NCI-H2227 treated with DMSO at 0.1 percent for 48 hours (cell line): ENCODE results near the gene SMYD5.
"Not testable (repeated sequence)": the region's sequence is repeated elsewhere in the genome, so short reads cannot be mapped to it uniquely, and the experiment has no call there.

Experiments
- DNase-seq: peaks from one replicate; lab custom pipeline; 2025; lab: John Stamatoyannopoulos, UW

The SMYD5 gene

DNA sequence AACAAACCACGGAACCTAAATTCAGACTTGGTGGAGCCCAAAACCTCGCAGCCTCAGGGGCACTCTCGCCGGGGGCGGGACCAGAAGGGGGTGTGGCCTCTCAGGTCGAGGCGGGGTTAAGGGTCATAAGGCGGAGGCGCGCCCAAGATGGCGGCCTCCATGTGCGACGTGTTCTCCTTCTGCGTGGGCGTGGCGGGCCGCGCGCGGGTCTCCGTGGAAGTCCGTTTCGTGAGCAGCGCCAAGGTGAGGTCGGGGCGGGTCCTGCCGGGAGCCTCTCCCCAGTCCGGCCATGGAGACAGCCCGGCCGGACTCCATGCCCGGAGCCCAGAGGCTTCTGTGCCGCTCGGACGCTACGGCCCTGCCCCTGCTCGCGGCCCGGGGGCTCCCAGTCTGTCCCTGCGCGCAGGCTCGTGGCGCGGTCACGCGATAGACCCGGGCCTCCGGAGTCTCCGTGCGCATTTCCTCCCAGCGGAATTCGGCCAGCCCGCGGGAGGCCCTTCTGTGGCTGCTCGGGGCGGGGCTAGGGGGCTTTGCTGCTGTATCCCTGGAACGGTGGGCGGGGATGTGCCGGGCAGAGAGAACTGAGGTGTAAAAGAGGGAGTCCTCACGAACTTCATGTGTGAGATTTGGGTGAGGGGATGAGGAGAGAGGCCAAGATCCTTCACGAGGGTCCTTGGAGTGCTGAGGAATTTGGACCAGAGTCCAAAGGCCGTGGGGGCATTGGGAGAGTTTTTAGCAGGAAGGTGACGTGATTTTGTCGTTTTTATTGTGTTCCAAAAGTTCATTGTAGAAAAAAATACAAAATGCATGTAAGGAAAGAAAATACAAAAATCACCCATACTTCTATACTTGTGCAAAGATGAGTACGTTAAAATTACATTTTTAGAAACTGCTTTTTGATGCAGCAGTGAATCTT is at the start of gene SMYD5:
SMYD5 (plus strand) TSS at position 126 of the 916 bp plus-strand sequence; CDS start at position 148, 22 bp downstream.
- peak; percentile 80 for DNase-seq

DNA sequence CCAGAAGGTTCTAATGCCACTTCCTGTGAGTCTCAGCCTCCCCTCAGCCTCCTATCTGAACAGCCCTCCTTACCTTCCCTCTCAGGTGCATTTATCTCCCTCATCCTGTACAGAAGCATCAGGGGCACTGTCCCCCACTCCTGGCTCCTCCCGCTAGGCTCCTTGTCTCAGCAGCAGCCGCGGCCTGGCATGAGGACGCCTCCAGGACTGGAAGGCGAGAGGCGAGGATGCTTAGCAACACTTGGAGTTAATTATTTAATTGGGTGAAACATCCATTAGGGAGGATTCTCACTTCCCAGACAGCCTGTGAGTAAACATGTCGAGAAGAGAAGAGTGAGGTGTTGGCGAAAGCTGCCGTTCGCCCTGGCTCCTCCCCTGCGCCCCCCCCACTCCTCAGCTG is 48.1 kb upstream of the SMYD5 start:
- not testable (repeated sequence) for DNase-seq

DNA sequence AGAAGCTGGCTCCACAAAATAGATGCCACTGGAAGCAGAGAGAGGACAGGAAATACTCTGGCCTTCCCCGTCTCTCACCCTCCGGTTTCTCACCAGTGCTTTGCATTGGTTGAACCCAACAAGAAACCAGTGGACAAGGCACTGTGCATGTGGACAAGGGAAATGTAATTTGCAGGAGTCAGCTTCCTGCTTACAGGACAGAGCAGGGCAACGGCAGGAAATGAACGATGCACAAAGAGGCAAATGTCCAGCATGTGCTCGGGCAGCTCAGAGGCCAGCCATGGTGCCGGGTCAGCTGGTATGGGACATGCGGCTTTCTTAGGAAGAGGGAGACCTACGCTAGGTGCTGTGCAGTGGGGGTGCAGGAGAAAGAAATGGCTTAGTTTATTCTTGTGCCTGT is 47.2 kb upstream of the SMYD5 start:
- DNase-seq: not testable (repeated sequence)

DNA sequence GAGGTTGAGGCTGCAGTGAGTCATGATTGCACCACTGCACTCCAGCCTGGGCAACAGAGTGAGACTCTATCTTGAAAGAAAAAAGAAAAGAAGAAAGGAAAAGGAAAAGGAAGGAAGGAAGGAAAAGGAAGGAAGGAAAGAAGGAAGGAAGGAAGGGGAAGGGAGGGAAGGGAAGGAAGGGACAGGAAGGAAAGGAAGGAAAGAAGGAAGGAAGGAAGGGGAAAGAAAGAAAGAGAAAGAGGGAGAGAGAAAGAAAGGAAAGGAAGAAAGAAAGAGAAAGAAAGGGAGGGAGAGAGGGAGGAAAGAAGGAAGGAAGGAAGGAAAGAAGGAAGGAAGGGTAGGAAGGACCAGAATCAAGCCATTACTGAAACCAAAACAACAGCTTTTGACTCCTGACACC is 45.7 kb upstream of the SMYD5 start:
- DNase-seq: not testable (repeated sequence)

DNA sequence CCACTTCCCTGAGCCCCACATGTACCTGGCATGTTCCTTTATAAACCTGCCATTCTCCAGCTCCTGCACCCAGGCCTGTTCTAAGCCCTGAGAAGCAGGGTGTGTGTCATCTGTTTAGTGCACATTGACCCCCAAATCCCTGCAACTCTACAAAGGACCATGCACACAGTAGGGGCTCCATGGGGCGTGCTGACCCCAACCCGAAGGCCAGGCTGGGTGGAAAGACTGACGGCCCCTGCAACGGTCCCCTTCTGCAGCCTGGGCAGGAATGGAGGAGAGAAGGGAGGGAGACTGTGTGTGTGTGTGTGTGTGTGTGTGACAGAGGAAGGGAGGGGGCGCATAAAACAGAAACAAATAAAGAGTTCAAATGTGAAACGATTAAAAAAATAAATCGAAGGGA is 43.7 kb upstream of the SMYD5 start:
- not testable (repeated sequence) for DNase-seq

DNA sequence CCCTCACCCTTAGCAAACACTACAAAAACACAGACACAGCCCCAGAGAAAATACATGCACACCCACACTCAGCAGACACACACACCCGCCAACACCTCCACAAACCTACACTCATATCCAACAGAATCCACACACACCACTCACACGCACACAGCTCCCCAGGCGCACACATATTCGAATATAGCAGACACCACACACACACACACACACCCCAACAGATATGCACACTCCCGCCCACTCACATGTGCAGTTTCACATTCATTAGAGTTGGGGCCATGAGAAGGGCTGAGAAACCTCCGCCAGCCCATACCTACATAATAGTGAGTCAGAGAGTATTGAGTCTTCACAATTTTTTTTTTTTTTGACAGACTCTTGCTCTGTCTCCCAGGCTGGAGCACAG is 41.1 kb upstream of the SMYD5 start:
- no peak for DNase-seq

DNA sequence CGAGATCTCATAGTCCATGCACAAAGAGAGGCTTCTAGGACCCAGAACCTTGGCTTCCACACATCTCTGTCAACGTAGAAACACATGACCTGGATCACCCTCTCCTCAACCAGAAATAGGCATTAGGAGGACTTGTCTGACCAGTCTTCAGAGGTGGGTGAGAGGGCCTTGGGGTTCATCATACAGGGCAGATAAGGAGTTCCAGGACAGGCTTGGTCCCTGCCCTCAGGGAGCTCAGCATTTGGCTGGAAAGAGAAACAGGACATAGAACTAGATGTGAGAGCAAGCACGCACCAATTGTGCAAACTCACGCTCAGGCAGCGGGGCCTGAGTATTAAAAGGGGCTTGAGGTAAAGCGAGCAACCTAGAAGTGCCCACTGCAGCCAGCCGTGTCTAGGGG is 40.3 kb upstream of the SMYD5 start:
- no peak for DNase-seq

DNA sequence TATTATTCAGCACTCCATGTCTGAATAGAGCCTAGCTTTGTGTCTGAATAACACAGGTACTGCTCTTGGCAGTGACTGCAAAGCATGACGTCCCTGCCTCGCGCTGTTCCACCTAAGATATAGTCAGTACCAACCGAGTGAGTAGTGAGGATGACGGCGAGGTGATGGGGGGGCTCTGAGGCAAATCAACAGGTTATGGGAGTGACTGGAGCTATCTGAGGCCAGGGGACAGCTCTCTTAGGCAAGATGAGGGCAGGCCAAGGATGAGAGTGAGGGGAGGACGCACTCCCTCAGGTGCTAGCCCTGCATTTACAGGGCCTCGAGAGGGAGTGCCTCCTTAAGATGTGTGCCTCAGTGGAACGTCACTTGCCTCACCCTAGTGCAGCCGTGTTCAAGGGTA is 39.8 kb upstream of the SMYD5 start:
- no peak for DNase-seq

DNA sequence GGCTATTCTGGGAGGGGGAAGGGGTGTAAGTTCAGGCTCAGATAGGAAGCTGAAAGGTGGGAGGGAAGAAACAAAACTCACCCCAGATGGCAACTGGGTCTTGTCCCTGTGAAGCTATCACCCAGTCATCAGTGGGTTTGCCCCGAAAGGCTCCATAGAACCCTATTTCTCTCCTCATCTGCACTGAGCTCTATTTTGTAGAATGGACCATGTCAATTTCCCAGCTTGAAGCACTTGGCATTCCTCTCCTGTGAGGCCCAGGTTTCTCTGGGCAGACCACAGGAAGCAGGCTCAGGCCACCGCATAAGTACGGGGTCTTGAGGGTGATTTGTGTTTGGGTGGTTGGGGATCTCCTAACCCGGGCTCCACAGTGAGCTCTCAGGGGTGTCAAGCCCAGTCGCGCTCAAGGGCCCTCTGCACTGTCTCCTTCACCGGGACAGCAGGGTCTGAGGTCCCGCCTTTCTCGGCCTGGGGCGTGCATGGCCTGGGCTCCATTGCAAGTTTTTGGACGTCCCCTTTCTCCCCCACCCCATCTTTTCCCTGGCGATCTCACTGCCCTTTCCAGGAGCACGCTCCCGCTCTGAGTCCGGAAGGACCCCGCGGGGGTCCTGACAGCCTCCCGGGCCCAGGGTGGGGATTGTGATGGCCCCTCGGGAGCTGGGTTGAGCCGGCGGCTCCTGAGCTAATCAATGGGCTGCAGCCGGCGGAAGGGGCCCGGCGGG is 38.9 kb upstream of the SMYD5 start:
- no peak for DNase-seq

DNA sequence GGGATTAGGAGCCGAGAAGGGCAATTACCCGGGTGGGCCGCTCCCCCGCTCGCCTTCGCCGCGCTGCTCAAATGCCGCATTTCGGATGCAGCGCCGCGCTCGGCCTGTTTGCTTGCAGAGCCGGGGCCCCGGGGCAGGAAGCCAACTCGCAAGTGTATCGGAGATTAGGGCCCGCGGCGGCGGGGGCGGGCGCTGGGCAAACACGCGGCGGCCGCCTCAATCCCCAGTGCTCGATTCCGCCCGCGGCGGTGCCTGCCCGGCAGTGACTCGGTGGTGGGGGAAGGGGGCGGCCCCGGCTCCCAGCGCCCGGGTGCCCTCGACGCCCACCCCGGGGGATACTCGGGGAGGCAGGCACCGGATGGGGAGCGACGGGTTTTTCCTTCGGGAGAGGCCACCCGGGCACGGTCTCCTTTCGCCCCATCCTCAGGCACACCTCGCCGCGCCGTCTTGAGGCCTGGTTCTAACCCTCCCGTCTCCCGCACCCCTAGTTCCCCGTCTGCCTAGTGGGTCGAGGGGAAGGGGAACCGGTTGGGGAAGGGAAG is 38.3 kb upstream of the SMYD5 start:
- DNase-seq: peak; percentile 34

DNA sequence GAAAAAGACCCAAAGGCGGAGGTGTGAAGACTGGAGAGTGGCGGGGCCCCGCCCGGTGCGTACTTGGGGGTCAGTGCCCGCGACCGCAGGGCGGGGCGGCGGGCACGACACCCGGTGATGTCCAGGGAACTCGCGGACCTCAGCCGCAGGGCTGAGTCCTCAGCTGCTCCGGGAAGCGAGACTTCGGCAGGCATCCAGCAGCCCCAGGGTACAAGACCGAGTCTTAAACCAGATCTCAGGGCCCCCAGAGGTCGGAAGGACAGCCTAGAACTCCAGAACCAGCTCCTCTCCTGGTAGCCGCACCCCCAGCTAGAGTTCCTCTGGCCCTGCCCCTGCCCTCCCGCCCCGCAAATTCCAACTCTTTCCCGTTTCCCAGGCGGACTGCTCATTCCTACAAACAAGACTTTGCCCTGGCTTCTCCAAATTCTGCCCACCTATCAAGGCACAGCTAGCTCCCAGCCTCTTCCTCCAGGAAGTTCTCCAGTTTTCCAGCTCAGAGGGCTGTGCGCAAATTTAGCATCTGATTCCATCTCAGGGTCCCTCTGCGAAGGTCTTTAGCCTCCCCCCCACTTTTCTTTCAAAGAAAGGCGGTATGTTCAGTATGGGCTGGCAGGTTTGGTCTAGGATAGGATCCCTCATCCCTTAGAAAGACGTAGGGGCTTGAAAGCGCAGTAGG is 37.7 kb upstream of the SMYD5 start:
- DNase-seq: no peak

DNA sequence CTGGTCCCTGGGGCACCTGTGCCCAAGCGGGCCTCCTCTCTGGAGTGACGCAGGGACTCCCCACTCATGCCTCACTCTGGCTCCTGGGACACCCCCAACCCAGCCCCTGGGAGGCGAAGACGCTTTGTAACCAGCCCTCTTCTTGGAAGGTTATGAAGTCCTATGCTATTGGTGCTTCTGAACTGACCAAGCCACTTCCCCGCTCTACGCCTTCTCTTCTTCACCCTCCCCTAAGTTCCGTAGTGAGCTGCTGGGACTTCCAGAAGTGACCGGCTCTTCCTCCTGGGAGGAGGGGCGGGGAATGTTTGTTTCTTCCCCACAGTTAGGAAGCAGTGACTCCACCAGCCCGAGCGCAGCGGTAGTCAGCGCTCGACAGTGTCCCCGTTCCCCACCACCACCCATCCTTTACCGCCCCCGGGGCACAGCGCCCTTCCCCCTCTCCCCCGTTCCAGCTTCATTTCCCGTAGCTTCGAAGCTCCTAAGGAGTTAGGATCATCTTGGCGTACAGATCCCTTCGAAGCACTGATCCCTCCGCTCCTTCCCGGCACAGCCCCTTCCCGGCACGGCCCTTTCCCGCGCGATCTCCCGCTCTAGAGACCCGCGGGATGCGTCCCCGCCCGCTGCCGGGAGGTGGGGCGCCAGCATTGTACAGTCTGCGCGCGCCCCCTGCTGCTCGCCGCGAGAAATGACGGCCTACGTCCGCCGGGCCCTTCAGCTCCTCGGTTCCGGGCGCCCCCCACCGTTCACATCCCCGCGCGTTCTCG is 37.0 kb upstream of the SMYD5 start:
- peak; percentile 89 for DNase-seq

DNA sequence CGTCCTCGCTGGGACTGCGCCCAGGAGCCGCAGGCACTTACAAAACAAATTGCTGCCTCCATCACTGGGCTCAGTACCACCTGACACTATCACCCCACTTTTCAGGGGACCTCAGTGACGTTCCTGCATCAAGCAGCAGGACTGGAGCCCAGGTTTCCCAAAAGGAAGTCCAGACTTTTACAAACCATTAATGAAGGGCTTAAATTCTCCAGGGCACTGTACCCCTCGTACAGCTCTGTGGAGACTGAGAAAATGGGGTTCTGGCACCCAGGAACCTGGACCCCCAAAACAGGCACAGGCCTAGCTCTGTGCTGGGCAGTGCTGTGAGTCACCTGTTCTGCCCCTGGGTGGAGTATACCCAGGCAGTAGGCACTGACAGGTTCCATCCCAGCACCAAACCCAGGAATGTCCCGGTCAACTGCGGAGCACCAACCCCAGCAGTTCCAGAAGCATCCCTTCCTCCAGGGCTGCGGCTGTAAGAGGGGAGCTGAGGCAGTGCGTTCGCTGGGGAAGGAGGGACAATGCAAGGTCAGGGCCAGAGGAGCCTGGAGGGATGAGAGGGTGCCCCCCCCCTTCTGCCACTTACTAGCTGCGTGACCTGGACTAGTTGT is 36.3 kb upstream of the SMYD5 start:
- no peak for DNase-seq

DNA sequence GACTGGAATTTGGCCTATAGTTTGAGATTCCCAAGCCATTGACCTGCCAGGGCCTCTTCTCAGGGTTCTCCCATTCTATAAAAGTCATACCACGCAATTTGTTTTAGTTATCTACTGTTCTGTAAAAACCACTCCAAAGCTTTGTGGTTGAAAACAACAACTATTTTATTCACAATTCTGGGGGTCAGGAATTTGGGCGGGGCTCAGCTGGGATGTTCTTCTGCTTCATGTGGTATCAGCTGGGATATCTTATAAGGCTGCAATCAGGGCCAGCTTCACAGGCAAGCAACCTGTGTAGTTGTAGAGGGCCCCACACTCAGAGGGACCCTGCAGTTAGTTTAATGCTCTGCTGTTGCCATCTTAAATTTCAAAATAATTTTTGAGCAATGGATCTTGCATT is 28.1 kb upstream of the SMYD5 start:
- no peak for DNase-seq

DNA sequence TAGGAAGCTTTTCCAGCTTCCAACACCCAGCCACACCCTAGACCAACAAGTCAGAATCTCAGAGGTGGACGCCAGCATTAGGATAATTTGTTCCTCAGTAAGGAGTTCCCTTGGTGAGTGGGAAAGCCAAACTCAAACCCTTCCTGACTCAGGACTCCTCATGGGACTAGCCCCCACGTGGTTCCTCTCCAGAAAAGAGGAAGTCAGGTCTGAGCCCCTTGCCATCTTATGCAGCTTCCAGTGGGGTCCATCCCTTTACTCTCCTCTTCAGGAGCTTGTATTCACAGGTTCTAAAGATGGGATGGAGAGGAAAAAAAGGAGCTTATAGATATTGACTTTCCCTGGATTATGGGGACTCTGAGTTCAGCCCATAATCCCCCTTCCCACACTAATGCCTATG is 26.5 kb upstream of the SMYD5 start:
- DNase-seq: no peak

DNA sequence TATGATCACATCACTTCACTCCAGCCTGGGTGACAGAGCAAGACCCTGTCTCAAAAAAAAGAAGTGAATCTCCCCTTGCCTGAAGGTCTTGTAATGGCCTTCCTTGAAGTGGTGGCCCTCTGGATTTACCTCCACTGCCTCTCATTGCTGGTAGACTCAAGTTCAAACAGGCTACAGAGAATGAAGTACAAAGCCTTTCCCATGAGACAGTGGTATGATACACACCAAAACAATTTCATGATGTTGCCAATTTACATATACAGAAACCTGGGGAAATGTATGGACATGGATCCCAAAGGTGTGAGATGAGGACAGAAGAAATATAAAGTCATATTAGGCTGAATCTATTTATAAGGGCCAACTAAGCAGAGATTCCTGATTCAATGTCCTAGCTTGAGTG is 16.5 kb upstream of the SMYD5 start:
- DNase-seq: no peak

DNA sequence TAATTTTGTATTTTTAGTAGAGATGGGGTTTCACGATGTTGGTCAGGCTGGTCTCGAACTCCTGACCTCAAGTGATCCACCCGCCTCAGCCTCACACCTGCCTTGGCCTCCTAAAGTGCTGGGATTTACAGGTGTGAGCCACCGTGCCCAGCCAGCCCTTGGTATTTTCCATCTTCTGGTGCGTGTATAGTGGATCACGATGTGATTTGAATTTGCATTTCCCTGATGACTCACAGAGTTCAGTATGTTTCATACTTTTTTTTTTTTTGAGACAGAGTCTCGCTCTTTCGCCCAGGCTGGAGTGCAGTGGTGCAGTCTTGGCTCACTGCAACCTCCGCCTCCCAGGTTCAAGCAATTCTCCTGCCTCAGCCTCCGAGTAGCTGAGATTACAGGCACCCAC is 13.8 kb upstream of the SMYD5 start:
- DNase-seq: not testable (repeated sequence)

DNA sequence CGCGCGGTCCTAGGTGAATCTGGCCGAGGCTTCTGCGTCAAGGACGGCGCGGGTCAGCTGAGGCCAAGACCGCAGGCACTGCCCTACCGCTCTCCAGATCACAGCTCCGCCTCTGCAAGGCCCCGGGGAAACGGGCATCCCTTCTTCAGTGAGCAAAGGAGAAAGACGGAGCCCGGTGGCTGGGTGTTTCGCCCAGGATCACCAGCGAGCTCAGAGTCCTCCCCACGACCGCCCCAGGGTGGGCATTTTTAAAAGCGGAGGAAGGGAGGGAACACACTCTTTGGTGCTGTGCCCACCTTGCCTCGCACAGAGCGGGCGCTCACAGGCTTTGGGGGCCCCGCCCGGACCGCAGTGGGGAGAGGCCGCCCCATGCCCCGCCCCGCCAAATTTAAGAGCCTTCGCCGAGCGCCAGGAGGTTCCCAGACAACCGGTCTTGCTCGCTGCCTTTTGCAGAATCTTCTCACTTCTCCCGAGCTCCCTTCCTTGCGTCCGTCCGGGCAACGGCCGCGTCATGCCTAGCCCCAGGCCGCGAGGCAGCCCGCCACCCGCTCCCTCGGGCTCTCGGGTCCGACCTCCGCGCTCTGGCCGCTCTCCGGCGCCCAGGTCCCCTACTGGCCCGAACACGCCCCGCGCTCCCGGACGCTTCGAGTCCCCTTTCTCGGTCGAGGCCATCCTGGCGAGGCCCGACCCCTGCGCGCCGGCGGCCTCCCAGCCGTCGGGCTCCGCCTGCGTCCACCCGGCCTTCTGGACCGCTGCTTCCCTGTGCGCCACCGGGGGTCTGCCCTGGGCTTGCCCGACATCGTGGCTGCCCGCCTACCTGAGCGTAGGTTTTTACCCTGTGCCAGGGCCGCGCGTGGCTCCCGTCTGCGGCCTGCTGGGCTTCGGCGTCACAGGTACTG is 11.6 kb upstream of the SMYD5 start, which contains the start of gene NOTO:
NOTO (plus strand) TSS at position 419 of the 899 bp plus-strand sequence; CDS start at position 512, 93 bp downstream.
- no peak for DNase-seq

DNA sequence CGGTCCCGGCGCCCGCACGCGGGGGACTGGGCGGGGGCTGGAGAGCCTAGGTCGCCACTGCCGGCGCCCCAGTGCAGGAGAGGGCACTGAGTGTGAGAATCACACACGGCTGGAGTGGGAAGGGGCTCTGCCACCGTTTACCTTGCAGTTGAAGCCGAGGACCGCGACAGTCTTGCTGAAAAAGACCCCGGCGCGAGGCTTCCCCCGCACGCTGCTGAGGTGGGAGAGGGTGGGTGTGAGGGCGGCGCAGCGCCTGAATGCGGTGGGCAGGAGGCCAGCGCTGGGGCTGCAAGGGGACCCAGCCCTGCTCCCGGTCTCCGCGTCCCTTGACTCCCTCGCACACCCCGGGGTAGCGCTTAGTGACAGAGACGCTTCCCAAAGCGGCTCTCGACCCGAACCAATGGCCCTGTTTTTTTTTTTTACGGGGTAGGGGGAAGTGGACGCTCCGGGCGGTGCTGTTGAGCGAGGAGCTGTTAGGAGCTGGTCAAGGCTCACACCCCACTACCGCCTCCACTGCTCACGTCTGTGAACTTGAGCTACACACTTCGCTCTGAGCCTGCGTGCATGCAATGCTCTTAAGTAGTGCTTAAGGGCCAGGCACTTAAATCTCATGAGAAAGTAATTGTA is 10.9 kb upstream of the SMYD5 start:
- DNase-seq: no peak

DNA sequence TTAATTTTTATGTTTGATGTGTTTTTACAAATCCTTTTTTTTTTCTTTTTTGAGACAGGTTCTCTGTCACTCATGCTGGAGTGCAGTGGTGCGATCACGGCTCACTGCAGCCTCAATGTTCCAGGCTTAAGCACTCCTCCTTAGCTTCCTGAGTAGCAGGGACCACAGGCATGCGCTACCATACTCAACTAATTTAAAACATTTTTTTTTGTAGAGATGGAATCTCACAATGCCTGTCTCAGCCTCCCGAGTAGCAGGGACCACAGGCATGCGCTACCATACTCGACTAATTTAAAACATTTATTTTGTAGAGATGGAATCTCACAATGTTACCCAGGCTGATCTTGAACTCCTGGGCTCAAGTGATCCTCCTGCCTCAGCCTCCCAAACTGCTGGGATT is 8.4 kb upstream of the SMYD5 start:
- no peak for DNase-seq
